HG02588 (cell line): ENCODE results near the gene CAPN12.

ENCODE experiments used
- ATAC-seq: cut with Tn5 transposase; IDR thresholded peaks from one replicate; pipeline ENCODE4 v1.9.1; 2021; ENCODE audit warnings: mild to moderate bottlenecking, moderate library complexity; ENCODE audit not compliant: unreplicated experiment

CAPN12 gene

DNA sequence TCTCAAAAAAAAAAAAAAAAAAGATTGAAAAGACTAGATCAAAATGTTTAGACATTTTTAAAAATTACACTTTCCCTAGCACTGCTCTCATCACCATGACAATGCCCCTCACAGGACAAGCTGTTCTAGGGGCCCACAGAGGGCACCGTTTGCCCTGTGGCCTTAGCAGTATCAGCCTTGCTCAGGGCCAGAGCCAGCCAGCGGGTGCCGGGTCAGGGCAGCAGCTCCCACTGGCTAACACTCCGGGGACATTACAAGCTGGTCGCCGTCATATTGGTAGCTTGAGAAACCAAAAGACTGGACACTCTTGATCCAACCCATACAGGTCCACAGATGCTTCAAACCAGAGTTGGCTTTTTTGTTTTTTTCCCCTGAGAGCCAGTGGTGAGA lies 18.0 kb downstream of the CAPN12 start:
- ATAC-seq, result no peak

DNA sequence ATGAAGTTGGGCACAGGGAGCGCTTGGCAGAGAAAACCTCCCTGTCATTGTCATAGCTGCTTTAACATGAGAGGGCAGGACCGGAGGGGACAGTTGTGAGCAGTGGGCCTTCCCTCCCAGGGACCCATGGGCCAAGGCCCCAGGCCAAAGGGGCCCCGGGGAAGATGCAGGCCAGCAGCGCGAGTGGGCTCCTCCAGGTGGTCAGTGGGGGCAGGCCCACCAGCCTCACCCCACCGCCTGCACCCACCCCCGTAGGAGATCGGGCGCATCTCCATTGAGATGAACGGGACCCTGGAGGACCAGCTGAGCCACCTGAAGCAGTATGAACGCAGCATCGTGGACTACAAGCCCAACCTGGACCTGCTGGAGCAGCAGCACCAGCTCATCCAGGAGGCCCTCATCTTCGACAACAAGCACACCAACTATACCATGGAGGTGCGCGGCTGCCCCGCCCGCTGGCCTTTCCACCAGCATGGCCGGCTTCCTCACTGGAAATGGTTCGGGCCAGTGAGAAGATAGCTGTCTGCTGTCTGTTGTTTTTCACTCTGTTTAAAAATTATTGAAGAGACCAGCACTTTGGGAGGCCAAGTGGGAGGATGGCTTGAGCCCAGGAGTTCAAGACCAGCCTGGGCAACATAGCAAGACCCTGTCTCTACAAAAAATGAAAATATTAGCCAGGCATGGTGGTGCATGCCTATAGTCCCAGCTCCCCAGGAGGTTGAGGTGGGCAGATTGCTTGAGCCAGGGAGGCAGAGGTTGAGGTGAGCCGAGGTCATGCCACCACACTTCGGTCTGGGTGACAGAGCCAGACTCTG lies 18.6 kb downstream of the CAPN12 start:
- ATAC-seq, result no peak

DNA sequence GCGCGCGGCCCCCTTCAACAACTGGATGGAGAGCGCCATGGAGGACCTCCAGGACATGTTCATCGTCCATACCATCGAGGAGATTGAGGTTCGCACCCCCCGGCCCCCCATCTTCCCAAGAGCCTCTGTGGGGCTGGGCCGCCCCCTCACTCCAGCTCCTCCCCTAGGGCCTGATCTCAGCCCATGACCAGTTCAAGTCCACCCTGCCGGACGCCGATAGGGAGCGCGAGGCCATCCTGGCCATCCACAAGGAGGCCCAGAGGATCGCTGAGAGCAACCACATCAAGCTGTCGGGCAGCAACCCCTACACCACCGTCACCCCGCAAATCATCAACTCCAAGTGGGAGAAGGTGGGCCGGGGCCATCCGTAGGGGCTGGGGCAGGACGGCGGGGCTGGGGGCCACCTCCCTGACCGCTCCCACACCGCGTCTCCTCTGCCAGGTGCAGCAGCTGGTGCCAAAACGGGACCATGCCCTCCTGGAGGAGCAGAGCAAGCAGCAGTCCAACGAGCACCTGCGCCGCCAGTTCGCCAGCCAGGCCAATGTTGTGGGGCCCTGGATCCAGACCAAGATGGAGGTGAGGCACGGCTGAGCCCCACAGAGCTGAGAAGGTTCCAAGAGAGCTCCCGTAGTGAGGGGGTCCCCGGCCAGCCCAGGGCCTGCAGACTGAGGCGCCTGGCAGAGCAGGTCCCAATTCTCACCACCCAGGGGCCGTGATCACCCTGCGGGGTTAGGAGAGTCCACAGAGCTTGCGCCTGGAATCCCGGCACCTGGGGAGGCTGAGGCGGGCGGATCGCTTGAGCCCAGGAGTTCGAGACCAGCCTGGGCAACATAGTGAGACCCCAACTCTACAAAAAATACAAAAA lies 20.1 kb downstream of the CAPN12 start:
- no peak for ATAC-seq

DNA sequence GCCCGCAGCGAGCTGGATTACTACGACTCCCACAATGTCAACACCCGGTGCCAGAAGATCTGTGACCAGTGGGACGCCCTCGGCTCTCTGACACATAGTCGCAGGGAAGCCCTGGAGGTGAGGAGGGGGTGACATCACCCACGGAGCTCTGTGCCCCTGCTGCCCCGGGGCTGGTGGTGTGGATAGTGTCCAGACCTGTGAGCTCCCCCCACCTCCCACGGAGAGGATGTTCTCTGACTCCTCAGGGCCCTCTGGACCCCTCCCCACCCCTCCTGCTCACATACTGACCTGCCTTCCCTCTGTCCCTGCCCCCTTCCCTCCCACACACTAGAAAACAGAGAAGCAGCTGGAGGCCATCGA lies 20.7 kb downstream of the CAPN12 start:
- no peak for ATAC-seq

- ATAC-seq, result no peak
Observed at GRCh38 chr19:38722947-38723605, 21.2 kb downstream of the CAPN12 start.

GRCh38 chr19:38721979-38722773 lies 22.1 kb downstream of the CAPN12 start:
- no peak for ATAC-seq

DNA sequence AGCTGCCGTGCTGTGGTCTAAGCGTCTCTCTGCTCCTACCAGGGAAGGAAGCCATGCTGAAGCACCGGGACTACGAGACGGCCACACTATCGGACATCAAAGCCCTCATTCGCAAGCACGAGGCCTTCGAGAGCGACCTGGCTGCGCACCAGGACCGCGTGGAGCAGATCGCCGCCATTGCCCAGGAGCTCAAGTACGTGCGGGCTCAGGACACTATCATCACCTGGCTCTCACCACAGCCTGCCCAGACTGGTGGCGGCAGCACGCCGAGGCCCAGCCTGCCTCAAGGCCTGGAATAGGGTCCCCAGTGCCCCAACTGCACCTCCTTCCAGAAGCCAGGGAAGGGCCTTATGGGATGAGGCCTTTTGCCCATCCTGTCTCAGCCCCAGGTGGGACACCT lies 22.8 kb downstream of the CAPN12 start:
- no peak for ATAC-seq

GRCh38 chr19:38720559-38721236 lies 23.6 kb downstream of the CAPN12 start:
- ATAC-seq, result no peak

DNA sequence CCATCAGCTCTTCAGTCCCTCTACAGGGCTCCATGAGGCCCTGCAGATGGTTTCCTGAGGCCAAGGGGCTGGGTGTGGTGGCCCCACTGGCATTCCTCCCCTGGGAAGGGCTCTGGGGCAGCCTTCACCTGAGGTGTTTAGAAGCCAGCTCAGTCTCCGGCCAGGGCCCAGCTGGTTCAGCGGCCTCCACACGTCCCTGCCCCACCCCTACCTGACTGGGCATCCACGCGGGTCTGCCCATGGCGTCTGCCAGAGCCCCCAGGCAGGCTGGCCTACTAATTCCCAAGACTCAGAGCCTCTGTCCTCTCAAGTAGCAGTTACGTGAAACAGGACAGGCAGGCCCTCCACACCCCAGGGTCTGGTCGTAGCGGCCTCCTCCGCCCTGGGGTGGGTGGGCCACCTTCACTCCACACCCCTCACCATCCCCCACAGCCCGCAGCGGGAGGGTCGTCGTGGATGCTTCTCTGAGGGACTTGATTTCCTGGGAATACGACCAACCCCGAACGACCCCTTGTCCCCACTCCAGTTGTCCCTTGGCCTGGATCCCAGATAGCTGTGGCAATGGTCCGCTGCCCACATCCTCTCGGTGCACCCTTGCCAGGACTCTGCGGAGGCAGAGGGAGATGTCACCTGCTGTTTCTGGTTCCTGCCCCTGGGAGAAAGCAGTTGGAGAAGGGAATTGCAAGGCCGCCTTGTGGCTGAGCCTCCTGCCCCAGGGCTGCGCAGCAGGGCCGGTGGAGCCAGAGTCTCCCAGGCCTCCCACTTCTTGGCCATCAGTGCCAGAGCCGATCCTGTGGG lies 24.3 kb downstream of the CAPN12 start:
- ATAC-seq, result no peak

- no peak for ATAC-seq
Observed at GRCh38 chr19:38718747-38719543, 25.3 kb downstream of the CAPN12 start.

- no peak for ATAC-seq
Observed at GRCh38 chr19:38717855-38718254, 26.4 kb downstream of the CAPN12 start.

DNA sequence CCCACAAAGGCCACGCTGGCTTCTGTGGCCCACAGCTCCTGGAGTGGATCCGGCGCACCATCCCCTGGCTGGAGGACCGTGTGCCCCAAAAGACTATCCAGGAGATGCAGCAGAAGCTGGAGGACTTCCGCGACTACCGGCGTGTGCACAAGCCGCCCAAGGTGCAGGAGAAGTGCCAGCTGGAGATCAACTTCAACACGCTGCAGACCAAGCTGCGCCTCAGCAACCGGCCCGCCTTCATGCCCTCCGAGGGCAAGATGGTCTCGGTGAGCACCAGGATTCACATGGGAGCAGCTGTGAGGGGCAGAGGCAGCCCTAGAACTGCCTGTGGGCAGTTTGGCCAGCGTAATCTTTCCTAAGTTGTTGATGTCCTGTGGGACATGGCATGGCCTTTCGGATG lies 27.2 kb downstream of the CAPN12 start:
- no peak for ATAC-seq

- no peak for ATAC-seq
Observed at GRCh38 chr19:38715555-38715954, 28.7 kb downstream of the CAPN12 start.

- no peak for ATAC-seq
Observed at GRCh38 chr19:38714354-38714778, 29.9 kb downstream of the CAPN12 start.

DNA sequence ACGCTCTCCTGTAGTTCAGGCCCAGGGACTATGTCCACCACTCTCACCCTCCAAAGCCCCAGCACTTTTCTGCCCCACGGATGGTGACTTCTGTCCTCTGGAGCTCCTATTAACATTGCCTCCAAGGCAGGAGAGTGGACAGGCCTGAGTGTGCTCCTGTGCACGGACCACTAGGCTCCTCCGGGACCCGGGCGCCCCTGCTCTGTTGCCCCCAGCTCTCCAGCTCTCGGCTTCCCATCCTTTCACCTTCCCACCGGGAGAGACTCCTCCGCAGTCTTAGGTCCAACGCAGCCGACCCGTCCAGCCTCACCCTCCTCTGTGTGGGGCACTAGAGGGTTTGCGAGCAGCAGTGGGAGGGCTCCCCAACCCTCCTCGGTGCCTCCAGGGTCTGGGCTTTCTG lies 30.4 kb downstream of the CAPN12 start:
- no peak for ATAC-seq

DNA sequence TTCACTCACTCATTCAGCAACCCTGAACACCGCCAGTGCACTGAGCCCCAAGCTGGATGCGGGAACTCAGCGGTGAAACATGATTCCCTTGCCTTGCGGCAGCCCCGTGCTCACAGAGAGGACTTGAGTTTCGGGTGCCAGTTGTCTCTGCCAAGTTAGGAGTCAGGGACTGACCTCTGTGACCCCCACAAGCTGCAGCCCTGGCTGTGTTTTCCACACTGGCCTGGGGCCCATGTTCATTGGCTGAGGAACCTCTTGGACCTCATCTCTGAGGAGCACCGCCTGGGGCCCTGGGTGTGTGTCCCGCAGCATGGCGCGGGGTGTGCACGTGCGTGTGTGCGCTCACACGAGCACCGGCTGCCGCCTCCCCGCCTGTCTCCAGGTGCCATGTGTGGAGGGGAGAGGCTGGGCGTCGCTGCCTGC lies 31.0 kb downstream of the CAPN12 start:
- ATAC-seq, result no peak

DNA sequence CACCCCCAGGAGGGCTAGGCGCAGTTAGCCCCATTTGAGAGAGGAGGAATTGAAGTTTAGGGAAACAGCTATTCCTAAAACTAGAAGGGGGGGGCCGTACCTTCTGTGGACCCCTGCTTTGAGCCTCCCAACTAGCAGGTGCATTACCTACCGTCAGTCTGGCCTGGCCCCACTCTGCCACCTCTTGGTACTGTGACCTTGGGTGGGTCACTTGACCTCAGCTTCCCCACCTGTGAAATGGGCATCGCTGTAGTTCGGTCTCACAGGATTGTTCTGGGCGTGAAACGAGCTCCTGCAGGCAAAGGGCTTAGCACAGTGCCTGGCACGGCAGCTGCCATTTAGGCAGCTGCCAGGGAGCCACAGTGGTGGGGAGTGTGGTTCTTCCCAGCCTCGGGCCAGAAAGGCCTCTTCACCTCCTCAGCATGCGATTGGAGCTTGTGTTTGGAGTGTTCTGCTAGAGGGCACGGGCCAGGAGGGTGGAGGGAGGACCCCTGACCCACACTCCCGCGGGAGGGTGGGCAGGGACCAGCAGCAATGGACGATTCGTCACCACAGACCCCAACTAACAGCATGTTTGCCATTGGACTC lies 32.0 kb downstream of the CAPN12 start:
- ATAC-seq, result no peak

DNA sequence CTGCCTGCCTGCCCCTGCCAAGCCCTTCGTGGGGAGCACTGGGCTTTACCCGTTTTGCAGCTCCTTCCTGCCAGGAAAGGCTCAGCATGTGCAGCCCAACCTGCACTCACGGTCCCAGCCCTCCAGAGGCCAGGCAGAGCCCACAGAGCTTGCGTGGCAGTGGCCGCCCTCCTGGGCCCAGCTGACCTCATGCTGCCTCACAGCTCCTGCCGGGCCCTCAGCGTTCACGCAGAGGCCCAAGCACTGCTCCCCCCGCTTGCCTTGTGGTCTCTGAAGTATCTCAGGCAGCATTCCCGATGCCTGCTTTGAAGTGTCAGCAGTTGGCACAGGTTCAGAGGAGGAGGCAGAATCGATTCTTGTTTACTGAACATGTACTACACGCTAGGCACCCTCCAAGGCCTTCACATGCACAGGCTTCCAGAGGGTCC lies 32.5 kb downstream of the CAPN12 start:
- no peak for ATAC-seq
